Hematopoietic multipotent progenitor cell (in vitro differentiated cells): Measurements from ENCODE around the gene CCDC43. TPM values are rescaled to one million over a fixed set of nuclear protein-coding genes. Genes with fewer than 3 reads are reported as not detected.

ENCODE experiments used
- DNase-seq, 3 donors: peaks; one replicate each; pipeline ENCODE4 v3.0.0-alpha.2; 2011 to 2015; ENCODE audit warnings: low read depth in 2 of 3, low spot score in 2 of 3
- small RNA-seq: library from RNA; depleted of rRNA; stranded (forward); fragments of <200 nt; gene quantifications from one replicate; pipeline ENCODE3, GENCODE V24; 2012
- total RNA-seq: library from RNA; depleted of rRNA; stranded (reverse); fragments of >200 nt; gene quantifications from one replicate; pipeline ENCODE4 v1.2.3, GENCODE V29; 2012

CCDC43 gene
- total RNA-seq, 1 donor = 7.5 TPM

DNA sequence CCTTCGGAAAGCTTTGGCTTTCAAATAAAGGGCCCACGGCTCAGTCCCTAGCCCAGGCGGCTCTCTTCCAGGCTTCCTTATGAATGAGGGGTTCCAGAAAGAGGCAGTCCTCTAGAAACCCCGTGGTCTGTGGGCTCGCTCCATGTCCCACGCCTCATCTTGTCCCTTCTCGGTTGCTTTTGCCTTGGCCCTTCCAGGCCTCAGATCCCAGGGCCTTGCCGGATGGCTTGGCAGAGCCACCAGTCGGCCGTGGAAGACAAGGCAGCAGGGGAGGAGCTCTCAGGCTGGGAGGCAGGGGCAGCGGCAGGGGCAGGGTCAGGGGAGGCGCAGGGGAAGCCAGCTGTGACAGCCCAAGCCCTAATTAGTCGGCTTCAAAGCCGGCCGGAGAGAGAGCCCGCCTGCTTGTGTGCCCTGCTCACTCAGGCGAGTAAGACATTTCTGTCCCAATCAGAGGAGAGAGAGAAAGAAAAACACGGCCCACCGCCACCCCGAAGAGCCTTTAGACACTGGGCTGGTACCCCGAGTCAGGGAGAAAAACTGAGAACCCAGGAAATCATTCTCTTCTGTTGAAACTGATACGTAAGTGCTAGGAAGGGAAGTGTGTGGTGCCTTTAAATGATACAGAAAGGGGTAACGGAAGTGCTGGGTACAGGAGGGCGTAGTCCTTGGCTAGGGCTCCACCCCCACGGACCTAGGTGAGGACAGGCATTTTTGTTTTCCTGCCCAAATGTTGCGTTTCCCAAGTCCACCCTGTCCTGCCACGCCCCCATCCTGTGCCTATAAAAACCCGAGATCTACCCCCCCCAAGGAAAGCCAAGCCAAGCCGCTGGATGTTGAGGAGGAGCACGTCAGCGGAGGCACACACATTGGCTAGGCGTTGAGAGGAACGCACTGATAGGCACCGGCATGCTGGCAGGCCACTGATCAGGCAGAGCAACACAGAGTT is 61.1 kb downstream of the CCDC43 start:
- peak in 2 of 3 donors; percentile 13 to 58 for DNase-seq

DNA sequence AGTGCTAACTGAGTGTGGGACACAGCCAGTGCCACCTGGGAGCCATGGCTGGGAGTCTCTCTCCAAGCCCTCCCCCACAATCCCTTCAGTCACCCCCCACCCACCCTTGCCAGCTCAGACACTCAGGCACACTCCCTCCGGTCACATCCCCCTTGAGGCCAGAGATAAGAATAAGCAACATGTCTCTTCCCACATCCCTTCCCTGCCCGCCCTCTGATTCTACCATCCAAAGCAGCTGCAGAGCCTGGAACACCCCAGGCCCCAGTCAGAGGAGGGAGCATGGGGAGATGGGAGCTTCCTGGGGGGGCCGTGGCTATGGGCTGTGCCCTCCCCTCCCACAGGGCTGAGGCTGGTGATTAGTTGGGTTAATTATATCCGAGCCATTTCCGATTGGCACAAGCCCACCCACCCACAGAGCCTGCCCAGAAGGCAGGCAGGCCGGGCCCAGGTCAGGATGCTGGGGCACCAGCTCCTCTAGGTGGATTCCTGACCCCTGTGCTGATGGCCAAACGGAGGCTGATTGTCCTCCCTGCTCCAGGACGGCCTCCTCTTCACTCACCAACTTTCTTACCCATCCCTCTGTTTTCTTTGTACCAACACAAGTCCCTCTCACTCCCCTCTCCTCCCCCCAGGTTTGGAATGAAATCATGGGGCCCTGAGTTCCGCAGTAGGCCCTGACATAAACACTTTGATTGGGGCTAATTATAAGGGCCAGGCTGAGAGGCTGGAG is 61.9 kb downstream of the CCDC43 start:
- DNase-seq = no peak

Small RNAs within 50 kb of the gene (small RNA-seq; reads per million reads assigned to genes)
- gene RN7SL819P = not detected
- gene SMCO4P1 = not detected

Other genes with a start within 250 kb of the CCDC43 start
- gene GPATCH8, start 186.4 kb downstream of the CCDC43 start, total RNA-seq = 15.3 TPM
- gene FZD2, start 132.3 kb downstream of the CCDC43 start, total RNA-seq = 1.1 TPM
- 0.27 TPM for gene MEIOC, start 33.3 kb downstream of the CCDC43 start, total RNA-seq
- gene DBF4B, start 18.9 kb upstream of the CCDC43 start, total RNA-seq = 4.8 TPM
- gene ADAM11, start 69.2 kb upstream of the CCDC43 start, total RNA-seq = 1.6 TPM
- gene GJC1, start 140.5 kb upstream of the CCDC43 start, total RNA-seq = under 0.01 TPM
- gene HIGD1B, start 158.1 kb upstream of the CCDC43 start, total RNA-seq = not detected
- 121 TPM for gene EFTUD2, start 209.7 kb upstream of the CCDC43 start, total RNA-seq
- not detected for gene GFAP, start 225.7 kb upstream of the CCDC43 start, total RNA-seq